Astrocyte (in vitro differentiated cells and primary cell): Measurements from ENCODE around the gene PPP2R2C.

Experiments
- CTCF ChIP-seq: IDR thresholded peaks from 2 replicates; pipeline ENCODE4 v1.5.1; 2011; ENCODE audit warnings: low read depth, mild to moderate bottlenecking, inconsistent platforms, low read length, moderate library complexity; ENCODE audit not compliant: insufficient read depth
- EZH2 ChIP-seq: IDR thresholded peaks from 2 replicates; pipeline ENCODE4 v1.6.1; 2012; ENCODE audit warnings: mild to moderate bottlenecking, low read length, inconsistent platforms; ENCODE audit not compliant: insufficient read depth

- TF ChIP-seq CTCF (no peak), EZH2 (no peak)
Measured at GRCh38 chr4:6516281-6516680, 43.9 kb upstream of the PPP2R2C start.
